Measurements from ENCODE around the gene DGLUCY. TPM values are rescaled to one million over a fixed set of nuclear protein-coding genes. Genes with fewer than 3 reads are reported as not detected.

DGLUCY gene
- total and polyA plus RNA-seq, 10 donors: 24.1 to 134 (median 96.7) TPM

GRCh38 chr14:91125271-91125660, 11.4 kb downstream of the DGLUCY start:
- DNase-seq: peak; percentile 40
- H3K36me3 ChIP-seq: peaks cover 0 to 82% (median 13%) of the 10 kb centered on the region in 6 donors
- peak overlapping the region in 1 of 8 donors; percentile 54 for H3K4me3 ChIP-seq
- WGBS, 5 donors: 77 to 88% (median 81%) methylated on average over 7 of the region's 7 CpGs
- TF ChIP-seq POLR2A (IDR thresholded peaks at IDR 0.05) (no peak), CTCF (IDR thresholded peaks at IDR 0.05 in 8 of 11, conservative IDR thresholded peaks at IDR 0.05 in 3 of 11) (no peak), POLR2AphosphoS5 (IDR thresholded peaks at IDR 0.05) (no peak)
- H3K4me1 ChIP-seq: peaks cover 0 to 90% (median 32%) of the 10 kb centered on the region in 6 donors
- H3K27me3 ChIP-seq (replicated peaks in 1 of 7): no peaks in the 10 kb centered on the region
- intact Hi-C loops (cut with DNase I; ENCODE audit: low total_unique reads): no loop called here
- H3K9me3 ChIP-seq: no peaks in the 10 kb centered on the region
- peak overlapping the region in 7 of 8 donors; percentile 61 to 92 (median 82) for H3K27ac ChIP-seq

GRCh38 chr14:91125801-91126200, 11.9 kb downstream of the DGLUCY start:
- peak overlapping the region in 1 of 8 donors; percentile 54 for H3K4me3 ChIP-seq
- DNase-seq: peak; percentile 13
- H3K27me3 ChIP-seq (replicated peaks in 1 of 7): no peaks in the 10 kb centered on the region
- WGBS, 5 donors: 67 to 82% (median 71%) methylated on average over 4 of the region's 4 CpGs
- peak overlapping the region in 7 of 8 donors; percentile 61 to 92 (median 82) for H3K27ac ChIP-seq
- intact Hi-C loops (cut with DNase I; ENCODE audit: low total_unique reads): no loop called here
- peaks cover 0 to 84% (median 30%) of the 10 kb centered on the region in 6 donors for H3K4me1 ChIP-seq
- H3K9me3 ChIP-seq: no peaks in the 10 kb centered on the region
- H3K36me3 ChIP-seq: peaks cover 3 to 82% (median 16%) of the 10 kb centered on the region in 6 donors
- no peak for TF ChIP-seq POLR2A (IDR thresholded peaks at IDR 0.05)
- TF ChIP-seq CTCF (IDR thresholded peaks at IDR 0.05 in 8 of 11, conservative IDR thresholded peaks at IDR 0.05 in 3 of 11): no peak
- no peak for TF ChIP-seq POLR2AphosphoS5 (IDR thresholded peaks at IDR 0.05)

- H3K4me3 ChIP-seq: no peak overlapping the region
- peaks cover 3 to 82% (median 23%) of the 10 kb centered on the region in 6 donors for H3K36me3 ChIP-seq
- no peaks in the 10 kb centered on the region for H3K9me3 ChIP-seq
- H3K27me3 ChIP-seq (replicated peaks in 1 of 7): no peaks in the 10 kb centered on the region
- no peak for DNase-seq
- WGBS, 5 donors: 89 to 94% (median 91%) methylated on average over 2 of the region's 2 CpGs
- peaks cover 0 to 75% (median 27%) of the 10 kb centered on the region in 6 donors for H3K4me1 ChIP-seq
- peak overlapping the region in 2 of 8 donors; percentile 50 to 92 for H3K27ac ChIP-seq
- TF ChIP-seq POLR2A (IDR thresholded peaks at IDR 0.05) (no peak), POLR2AphosphoS5 (IDR thresholded peaks at IDR 0.05) (no peak), CTCF (IDR thresholded peaks at IDR 0.05 in 8 of 11, conservative IDR thresholded peaks at IDR 0.05 in 3 of 11) (no peak)
- intact Hi-C loops (cut with DNase I; ENCODE audit: low total_unique reads): no loop called here
Observed at GRCh38 chr14:91126761-91127160, 12.9 kb downstream of the DGLUCY start.

- Histone ChIP-seq H3K27ac (peak overlapping the region in 5 of 8 donors; percentile 9 to 92 (median 46)), H3K27me3 (replicated peaks in 1 of 7) (no peaks in the 10 kb centered on the region), H3K9me3 (no peaks in the 10 kb centered on the region), H3K36me3 (peaks cover 3 to 85% (median 25%) of the 10 kb centered on the region in 6 donors), H3K4me3 (peak overlapping the region in 1 of 8 donors; percentile 17), H3K4me1 (peaks cover 0 to 69% (median 27%) of the 10 kb centered on the region in 6 donors)
- TF ChIP-seq POLR2AphosphoS5 (IDR thresholded peaks at IDR 0.05) (peak in 2 of 3 donors; percentile 53 to 70), POLR2A (IDR thresholded peaks at IDR 0.05) (no peak), CTCF (IDR thresholded peaks at IDR 0.05 in 8 of 11, conservative IDR thresholded peaks at IDR 0.05 in 3 of 11) (no peak)
- 51 to 73% (median 57%) methylated on average over 8 of the region's 8 CpGs for WGBS, 5 donors
- DNase-seq: peak; percentile 86
- intact Hi-C loops (cut with DNase I; ENCODE audit: low total_unique reads): no loop called here
Observed at GRCh38 chr14:91127401-91127801, 13.5 kb downstream of the DGLUCY start.

All from spleen (tissue), 11 donors.